Ammon's horn (tissue), 1 donor: ENCODE measurements around the gene MYO1E.
"Not testable (repeated sequence)": the region's sequence is repeated elsewhere in the genome, so short reads cannot be mapped to it uniquely, and the experiment has no call there.

Experiments
- DNase-seq: peaks from one replicate; pipeline ENCODE4 v3.0.0-alpha.2; 2016; ENCODE audit warnings: low spot score

The MYO1E gene

GRCh38 chr15:59387196-59387878 lies 14.7 kb upstream of the MYO1E start:
- not testable (repeated sequence) for DNase-seq

GRCh38 chr15:59385171-59385570 lies 12.5 kb upstream of the MYO1E start:
- DNase-seq = no peak

GRCh38 chr15:59384507-59384906 lies 11.8 kb upstream of the MYO1E start:
- no peak for DNase-seq

- no peak for DNase-seq
Measured at GRCh38 chr15:59380902-59381610, 8.4 kb upstream of the MYO1E start.

GRCh38 chr15:59379531-59379930 lies 6.9 kb upstream of the MYO1E start:
- no peak for DNase-seq

- DNase-seq = no peak
Measured at GRCh38 chr15:59378855-59379254, 6.2 kb upstream of the MYO1E start.

GRCh38 chr15:59377924-59378323 lies 5.3 kb upstream of the MYO1E start:
- no peak for DNase-seq

- DNase-seq = no peak
Measured at GRCh38 chr15:59376733-59377132, 4.1 kb upstream of the MYO1E start.

- DNase-seq = no peak
Measured at GRCh38 chr15:59373215-59373614, 544 bp upstream of the MYO1E start.

GRCh38 chr15:59371458-59372351 lies 966 bp downstream of the MYO1E start:
- DNase-seq = peak; percentile 56

GRCh38 chr15:59369597-59369996 lies 3.1 kb downstream of the MYO1E start:
- no peak for DNase-seq

- DNase-seq = peak; percentile 35
Measured at GRCh38 chr15:59367022-59367451, 5.6 kb downstream of the MYO1E start.

- DNase-seq = no peak
Measured at GRCh38 chr15:59366333-59367021, 6.2 kb downstream of the MYO1E start.

- no peak for DNase-seq
Measured at GRCh38 chr15:59364248-59364647, 8.4 kb downstream of the MYO1E start.

- DNase-seq = no peak
Measured at GRCh38 chr15:59362331-59362730, 10.3 kb downstream of the MYO1E start.

GRCh38 chr15:59360896-59361295 lies 11.8 kb downstream of the MYO1E start:
- DNase-seq = no peak

GRCh38 chr15:59360305-59360704 lies 12.4 kb downstream of the MYO1E start:
- DNase-seq = no peak

GRCh38 chr15:59355730-59356129 lies 16.9 kb downstream of the MYO1E start:
- DNase-seq = no peak

GRCh38 chr15:59354417-59355031 lies 18.1 kb downstream of the MYO1E start:
- no peak for DNase-seq

- no peak for DNase-seq
Measured at GRCh38 chr15:59353994-59354416, 18.7 kb downstream of the MYO1E start.

GRCh38 chr15:59352683-59353082 lies 20.0 kb downstream of the MYO1E start:
- DNase-seq = no peak

GRCh38 chr15:59352189-59352588 lies 20.5 kb downstream of the MYO1E start:
- no peak for DNase-seq
